BJ (cell line): ENCODE measurements around the gene CALM3. TPM values are rescaled to one million over a fixed set of nuclear protein-coding genes. Genes with fewer than 3 reads are reported as not detected.

Experiments used
- CTCF ChIA-PET: fragments of 350-600 bp; formaldehyde crosslinking; extraction: SDS; loops from one replicate; lab custom pipeline; 2021; ENCODE audit warnings: antibody characterized with exemption, inconsistent platforms; lab: Yijun Ruan, JAX
- POLR2A ChIA-PET: fragments of 300-600 bp; sonication (Branson Sonifier 250); formaldehyde crosslinking; extraction: SDS; loops from one replicate; lab custom pipeline; 2021; ENCODE audit warnings: antibody characterized with exemption; lab: Charles Lee
- DNase-seq: peaks from one replicate; pipeline ENCODE4 v3.0.0-alpha.2; 2011; ENCODE audit warnings: low read depth
- H3K27me3 ChIP-seq: 2 replicates; pipeline ENCODE4 v1.6.0; 2011; ENCODE audit warnings: low read length; ENCODE audit not compliant: control insufficient read depth, insufficient read depth
- H3K36me3 ChIP-seq: 2 replicates; pipeline ENCODE4 v1.5.1; 2011; ENCODE audit warnings: low read length; ENCODE audit not compliant: control insufficient read depth, insufficient read depth
- H3K4me3 ChIP-seq: 2 replicates; pipeline ENCODE4 v1.5.1; 2011; ENCODE audit warnings: low read depth, mild to moderate bottlenecking, control low read depth, low read length
- CTCF ChIP-seq: IDR thresholded peaks from 2 replicates; pipeline ENCODE4 v1.5.1; 2011; ENCODE audit warnings: low read depth, mild to moderate bottlenecking, control low read depth, inconsistent platforms, low read length, moderate library complexity; ENCODE audit not compliant: insufficient read depth
- polyA plus RNA-seq: library from polyadenylated mRNA; depleted of rRNA; stranded (reverse); fragments of >200 nt; gene quantifications from 2 replicates; pipeline ENCODE4 v1.2.3, GENCODE V29; 2011

Gene CALM3
- polyA plus RNA-seq, 1 experiment, result 516 TPM

DNA sequence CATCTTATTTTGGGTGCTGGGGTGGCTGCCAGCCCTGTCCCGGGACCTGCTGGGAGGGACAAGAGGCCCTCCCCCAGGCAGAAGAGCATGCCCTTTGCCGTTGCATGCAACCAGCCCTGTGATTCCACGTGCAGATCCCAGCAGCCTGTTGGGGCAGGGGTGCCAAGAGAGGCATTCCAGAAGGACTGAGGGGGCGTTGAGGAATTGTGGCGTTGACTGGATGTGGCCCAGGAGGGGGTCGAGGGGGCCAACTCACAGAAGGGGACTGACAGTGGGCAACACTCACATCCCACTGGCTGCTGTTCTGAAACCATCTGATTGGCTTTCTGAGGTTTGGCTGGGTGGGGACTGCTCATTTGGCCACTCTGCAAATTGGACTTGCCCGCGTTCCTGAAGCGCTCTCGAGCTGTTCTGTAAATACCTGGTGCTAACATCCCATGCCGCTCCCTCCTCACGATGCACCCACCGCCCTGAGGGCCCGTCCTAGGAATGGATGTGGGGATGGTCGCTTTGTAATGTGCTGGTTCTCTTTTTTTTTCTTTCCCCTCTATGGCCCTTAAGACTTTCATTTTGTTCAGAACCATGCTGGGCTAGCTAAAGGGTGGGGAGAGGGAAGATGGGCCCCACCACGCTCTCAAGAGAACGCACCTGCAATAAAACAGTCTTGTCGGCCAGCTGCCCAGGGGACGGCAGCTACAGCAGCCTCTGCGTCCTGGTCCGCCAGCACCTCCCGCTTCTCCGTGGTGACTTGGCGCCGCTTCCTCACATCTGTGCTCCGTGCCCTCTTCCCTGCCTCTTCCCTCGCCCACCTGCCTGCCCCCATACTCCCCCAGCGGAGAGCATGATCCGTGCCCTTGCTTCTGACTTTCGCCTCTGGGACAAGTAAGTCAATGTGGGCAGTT, 8.6 kb downstream of the CALM3 start:
- ChIA-PET CTCF (interaction anchor here (22.7 kb wide), 1 partner anchor 51 kb away, joined by 347 read pairs; the partner anchor contains the start of gene DACT3), POLR2A (no interaction called here)
- no peak for TF ChIP-seq CTCF
- H3K4me3 ChIP-seq, result no peak overlapping the region
- no peaks in the 10 kb centered on the region for H3K27me3 ChIP-seq
- H3K36me3 ChIP-seq, result peaks cover 44% of the 10 kb centered on the region
- no peak for DNase-seq

DNA sequence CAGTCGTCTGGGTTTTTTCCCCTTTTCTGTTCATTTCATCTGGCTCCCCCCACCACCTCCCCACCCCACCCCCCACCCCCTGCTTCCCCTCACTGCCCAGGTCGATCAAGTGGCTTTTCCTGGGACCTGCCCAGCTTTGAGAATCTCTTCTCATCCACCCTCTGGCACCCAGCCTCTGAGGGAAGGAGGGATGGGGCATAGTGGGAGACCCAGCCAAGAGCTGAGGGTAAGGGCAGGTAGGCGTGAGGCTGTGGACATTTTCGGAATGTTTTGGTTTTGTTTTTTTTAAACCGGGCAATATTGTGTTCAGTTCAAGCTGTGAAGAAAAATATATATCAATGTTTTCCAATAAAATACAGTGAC, 9.3 kb downstream of the CALM3 start:
- H3K27me3 ChIP-seq, result no peaks in the 10 kb centered on the region
- TF ChIP-seq CTCF, result no peak
- POLR2A ChIA-PET, result no interaction called here
- peaks cover 44% of the 10 kb centered on the region for H3K36me3 ChIP-seq
- H3K4me3 ChIP-seq, result no peak overlapping the region
- no peak for DNase-seq
- CTCF ChIA-PET, result interaction anchor here (0.6 to 22.7 kb wide), 4 partner anchors 10 to 1399 kb away, joined by 3 to 347 read pairs (median 4); partner anchors contain the start of gene DACT3

- no peak for DNase-seq
- no peaks in the 10 kb centered on the region for H3K27me3 ChIP-seq
- ChIA-PET CTCF (interaction anchor here (0.6 to 22.7 kb wide), 8 partner anchors 10 to 1398 kb away, joined by 3 to 347 read pairs (median 3); partner anchors contain the start of gene DACT3), POLR2A (interaction anchor here (0.6 kb wide), 1 partner anchor 616 kb away, joined by 3 read pairs; no protein-coding TSS in a partner anchor)
- no peak overlapping the region for H3K4me3 ChIP-seq
- peaks cover 39% of the 10 kb centered on the region for H3K36me3 ChIP-seq
- TF ChIP-seq CTCF, result no peak
Measured at GRCh38 chr19:46610851-46611770, 10.0 kb downstream of the CALM3 start.

- CTCF ChIA-PET, result interaction anchor here (0.6 to 22.7 kb wide), 7 partner anchors 9 to 235 kb away, joined by 3 to 347 read pairs (median 3); partner anchors contain the start of gene DACT3
- no peaks in the 10 kb centered on the region for H3K27me3 ChIP-seq
- H3K36me3 ChIP-seq, result peaks cover 36% of the 10 kb centered on the region
- TF ChIP-seq CTCF, result no peak
- no peak for DNase-seq
- POLR2A ChIA-PET, result no interaction called here
- H3K4me3 ChIP-seq, result no peak overlapping the region
Measured at GRCh38 chr19:46611776-46612175, 10.6 kb downstream of the CALM3 start.
